HCT116 (cell line): Measurements from ENCODE around the gene ZNF497.

Source experiments
- ATF3 ChIP-seq: IDR thresholded peaks from 2 replicates; pipeline ENCODE4 v1.6.1; 2012
- CEBPB ChIP-seq: IDR thresholded peaks from 2 replicates; pipeline ENCODE4 v1.6.1; 2012; ENCODE audit warnings: low read depth
- CTCF ChIP-seq, 3 experiments: fragments of 200-600 bp in 1 of 3; sonication (generic) in 1 of 3; IDR thresholded peaks in 2 of 3; conservative IDR thresholded peaks in 1 of 3; 2 replicates each; pipeline ENCODE4 v1.5.1; 2012 to 2017; ENCODE audit warnings: low read depth in 2 of 3, low read length in 2 of 3, antibody characterized with exemption in 1 of 3, borderline replicate concordance in 1 of 3, control low read depth in 1 of 3, mild to moderate bottlenecking in 1 of 3, mixed read lengths in 1 of 3, mixed run types in 1 of 3, moderate library complexity in 1 of 3; ENCODE audit not compliant: insufficient read depth in 1 of 3
- EGR1 ChIP-seq: IDR thresholded peaks from 2 replicates; pipeline ENCODE4 v1.6.1; 2012; ENCODE audit warnings: low read depth
- EZH2 ChIP-seq: fragments of 200-600 bp; sonication (generic); IDR thresholded peaks from 2 replicates; pipeline ENCODE4 v1.6.1; 2017; ENCODE audit warnings: antibody characterized with exemption, mixed run types
- EZH2phosphoT487 ChIP-seq: fragments of 200-600 bp; IDR thresholded peaks from 2 replicates; pipeline ENCODE4 v1.6.1; 2018; ENCODE audit warnings: antibody characterized with exemption, borderline replicate concordance
- JUND ChIP-seq: IDR thresholded peaks from 2 replicates; pipeline ENCODE4 v1.6.1; 2012
- POLR2A ChIP-seq: IDR thresholded peaks from 2 replicates; pipeline ENCODE4 v1.7.0; 2011; ENCODE audit warnings: borderline replicate concordance; ENCODE audit not compliant: insufficient read depth, insufficient read length; ENCODE audit errors: extremely low read depth
- POLR2AphosphoS5 ChIP-seq: IDR thresholded peaks from 2 replicates; pipeline ENCODE4 v1.6.1; 2011; ENCODE audit warnings: mild to moderate bottlenecking, low read depth, low read length, moderate library complexity
- RAD21 ChIP-seq: IDR thresholded peaks from 2 replicates; pipeline ENCODE4 v1.6.1; 2012; ENCODE audit warnings: low read depth, mild to moderate bottlenecking
- REST ChIP-seq: IDR thresholded peaks from 2 replicates; pipeline ENCODE4 v1.6.1; 2012; ENCODE audit warnings: low read depth
- SRF ChIP-seq: IDR thresholded peaks from 2 replicates; pipeline ENCODE4 v1.6.1; 2012; ENCODE audit warnings: low read depth

GRCh38 chr19:58326501-58326913 is 36.0 kb downstream of the ZNF497 start:
- TF ChIP-seq CTCF (IDR thresholded peaks at IDR 0.05 in 2 of 3, conservative IDR thresholded peaks at IDR 0.05 in 1 of 3; ENCODE audit: borderline replicate concordance in 1 of 3, insufficient read depth in 1 of 3, low read depth in 2 of 3, low read length in 2 of 3), result no peak
- TF ChIP-seq POLR2A, result no peak
- no peak for TF ChIP-seq EZH2phosphoT487
- no peak for TF ChIP-seq ATF3
- no peak for TF ChIP-seq EZH2
- TF ChIP-seq EGR1, result no peak
- TF ChIP-seq REST, result no peak
- TF ChIP-seq CEBPB, result no peak
- TF ChIP-seq POLR2AphosphoS5, result no peak
- no peak for TF ChIP-seq RAD21
- TF ChIP-seq SRF, result no peak
- TF ChIP-seq JUND, result no peak
